Kidney capillary endothelial cell (primary cell): ENCODE data around the gene TIMM8B.
A peak's percentile ranks its signal among the peaks of the same experiment; 100 is the strongest.
"Not testable (repeated sequence)": the region's sequence is repeated elsewhere in the genome, so short reads cannot be mapped to it uniquely, and the experiment has no call there.

Experiments
- DNase-seq: peaks from one replicate; pipeline ENCODE4 v3.0.0-alpha.2; 2018; ENCODE audit warnings: low spot score

TIMM8B gene

GRCh38 chr11:112086422-112087191 is at the start of gene TIMM8B, which contains the start of gene SDHD:
TSS of gene TIMM8B (minus strand) at chr11:112086756. CDS start at chr11:112086723, 33 bp downstream.
TSS of gene SDHD (plus strand) at chr11:112086873. CDS start at chr11:112086908, 35 bp downstream.
- peak; percentile 96 for DNase-seq

GRCh38 chr11:112134473-112134872 is 47.9 kb upstream of the TIMM8B start:
- DNase-seq = no peak

- DNase-seq = no peak
Measured at GRCh38 chr11:112132737-112133136, 46.2 kb upstream of the TIMM8B start.

- DNase-seq = no peak
Measured at GRCh38 chr11:112129656-112130055, 43.1 kb upstream of the TIMM8B start.

GRCh38 chr11:112128483-112129121 is 42.0 kb upstream of the TIMM8B start:
- DNase-seq = peak; percentile 82

GRCh38 chr11:112127056-112127455 is 40.5 kb upstream of the TIMM8B start:
- no peak for DNase-seq

- DNase-seq = no peak
Measured at GRCh38 chr11:112123129-112123528, 36.6 kb upstream of the TIMM8B start.

GRCh38 chr11:112121981-112122615 is 35.5 kb upstream of the TIMM8B start:
- DNase-seq = no peak

GRCh38 chr11:112118176-112118575 is 31.6 kb upstream of the TIMM8B start:
- no peak for DNase-seq

- no peak for DNase-seq
Measured at GRCh38 chr11:112115386-112115785, 28.8 kb upstream of the TIMM8B start.

- DNase-seq = no peak
Measured at GRCh38 chr11:112114460-112114859, 27.9 kb upstream of the TIMM8B start.

GRCh38 chr11:112113539-112114457 is 27.2 kb upstream of the TIMM8B start:
- DNase-seq = peak; percentile 63

- DNase-seq = no peak
Measured at GRCh38 chr11:112106070-112106469, 19.5 kb upstream of the TIMM8B start.

GRCh38 chr11:112103446-112103845 is 16.9 kb upstream of the TIMM8B start:
- DNase-seq = no peak

GRCh38 chr11:112100462-112100861 is 13.9 kb upstream of the TIMM8B start:
- no peak for DNase-seq

- DNase-seq = no peak
Measured at GRCh38 chr11:112097734-112098528, 11.4 kb upstream of the TIMM8B start.

GRCh38 chr11:112096194-112096593 is 9.6 kb upstream of the TIMM8B start:
- no peak for DNase-seq

GRCh38 chr11:112095302-112095701 is 8.7 kb upstream of the TIMM8B start:
- not testable (repeated sequence) for DNase-seq

GRCh38 chr11:112087212-112087611 is 656 bp upstream of the TIMM8B start:
- no peak for DNase-seq

- peak; percentile 35 for DNase-seq
Measured at GRCh38 chr11:112085822-112086421, 634 bp downstream of the TIMM8B start.

GRCh38 chr11:112082729-112083128 is 3.8 kb downstream of the TIMM8B start:
- no peak for DNase-seq
